ENCODE data around the gene ATP2A1. TPM values are rescaled to one million over a fixed set of nuclear protein-coding genes. Genes with fewer than 3 reads are reported as not detected.
A peak's percentile ranks its signal among the peaks of the same experiment; 100 is the strongest.

The ATP2A1 gene
- total RNA-seq, 2 experiments from 2014 or later, result 1.3 to 2.7 TPM

- Mint-ChIP-seq H3K27ac (no peak overlapping the region), H3K27me3 (no peaks in the 10 kb centered on the region), H3K36me3 (ENCODE audit: low read depth) (peaks cover 41% of the 10 kb centered on the region), H3K9me3 (no peaks in the 10 kb centered on the region), H3K4me3 (no peak overlapping the region), H3K4me1 (peaks cover 30% of the 10 kb centered on the region)
- POLR2A ChIA-PET, result no interaction called here
- no peak for DNase-seq
- CTCF ChIA-PET, result interaction anchor here (1.4 kb wide), 1 partner anchor 20 kb away, joined by 4 read pairs; the partner anchor contains the start of gene SH2B1
Observed at GRCh38 chr16:28842696-28843095, 35.6 kb upstream of the ATP2A1 start.

DNA sequence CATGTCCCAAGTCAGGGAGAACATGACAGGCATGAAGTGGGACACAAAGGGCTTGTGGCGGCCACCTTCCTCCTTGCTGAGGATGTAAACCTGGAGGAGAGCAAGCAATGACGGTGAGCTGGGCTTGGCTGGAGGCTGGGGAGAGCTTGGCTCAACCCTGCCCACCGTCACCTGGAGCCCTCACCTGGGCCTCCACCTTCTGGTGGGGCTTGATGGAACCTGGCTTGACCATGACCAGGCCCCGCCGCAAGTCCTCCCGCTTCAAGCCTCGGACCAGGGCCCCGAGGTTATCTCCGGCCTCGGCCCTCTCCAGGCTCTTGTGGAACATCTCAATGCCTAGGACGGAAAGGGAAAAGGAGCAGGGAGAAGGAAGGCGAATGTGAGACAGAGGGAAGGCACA, 34.5 kb upstream of the ATP2A1 start:
- Mint-ChIP-seq H3K9me3 (no peaks in the 10 kb centered on the region), H3K27me3 (no peaks in the 10 kb centered on the region), H3K36me3 (ENCODE audit: low read depth) (peaks cover 33% of the 10 kb centered on the region), H3K4me3 (no peak overlapping the region), H3K27ac (no peak overlapping the region), H3K4me1 (peaks cover 30% of the 10 kb centered on the region)
- ChIA-PET CTCF (interaction anchor here (1.0 to 1.6 kb wide), 5 partner anchors 10 to 144 kb away, joined by 3 to 5 read pairs (median 4); partner anchors contain the start of gene SH2B1), POLR2A (no interaction called here)
- DNase-seq, result no peak

DNA sequence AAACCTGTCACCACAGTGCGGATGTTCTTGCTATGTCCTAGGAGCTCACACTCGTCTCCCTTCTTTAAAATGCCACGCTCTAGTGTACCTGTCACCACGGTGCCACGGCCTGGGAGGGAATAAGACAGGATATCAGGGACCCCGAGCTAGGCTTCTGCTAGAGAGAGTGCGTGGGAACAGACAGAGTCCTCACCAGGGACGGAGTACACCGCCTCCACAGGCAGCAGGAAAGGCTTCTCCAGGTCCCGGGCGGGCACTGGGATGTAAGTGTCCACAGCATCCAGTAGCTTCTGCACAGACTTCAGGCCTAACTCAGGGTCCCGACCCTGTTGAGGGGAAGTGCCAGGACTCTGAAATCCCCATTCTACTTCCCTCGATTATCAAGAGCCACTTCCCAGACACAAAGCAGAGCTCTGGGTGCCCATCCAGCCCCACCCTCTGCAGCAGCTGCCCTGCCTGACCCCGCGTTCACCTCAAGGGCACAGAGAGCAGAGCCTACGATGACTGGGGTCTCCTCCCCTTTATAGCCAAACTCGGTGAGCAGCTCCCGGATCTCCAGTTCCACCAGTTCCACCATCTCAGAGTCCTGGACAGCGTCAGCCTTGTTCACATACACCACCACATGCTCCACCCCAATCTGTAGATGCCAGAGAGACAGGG, 33.9 kb upstream of the ATP2A1 start:
- H3K4me3 Mint-ChIP-seq, result peak overlapping the region; percentile 90
- no peak for DNase-seq
- ChIA-PET POLR2A (no interaction called here), CTCF (interaction anchor here (0.6 to 2.8 kb wide), 6 partner anchors 9 to 144 kb away, joined by 3 to 12 read pairs (median 4); no protein-coding TSS in a partner anchor)
- no peaks in the 10 kb centered on the region for H3K9me3 Mint-ChIP-seq
- no peak overlapping the region for H3K27ac Mint-ChIP-seq
- H3K4me1 Mint-ChIP-seq, result peaks cover 35% of the 10 kb centered on the region
- no peaks in the 10 kb centered on the region for H3K27me3 Mint-ChIP-seq
- peaks cover 33% of the 10 kb centered on the region for H3K36me3 Mint-ChIP-seq (ENCODE audit: low read depth)

- Mint-ChIP-seq H3K36me3 (ENCODE audit: low read depth) (peaks cover 33% of the 10 kb centered on the region), H3K27me3 (no peaks in the 10 kb centered on the region), H3K27ac (peak overlapping the region; percentile 93), H3K4me3 (peak overlapping the region; percentile 90), H3K4me1 (peaks cover 35% of the 10 kb centered on the region), H3K9me3 (no peaks in the 10 kb centered on the region)
- CTCF ChIA-PET, result interaction anchor here (0.9 to 2.9 kb wide), 7 partner anchors 13 to 100 kb away, joined by 3 to 34 read pairs (median 7); partner anchors contain the start of genes ATXN2L and SH2B1
- peak; percentile 61 for DNase-seq
- POLR2A ChIA-PET, result no interaction called here
Observed at GRCh38 chr16:28845293-28845692, 33.0 kb upstream of the ATP2A1 start.

GRCh38 chr16:28845761-28846079, 32.6 kb upstream of the ATP2A1 start:
- CTCF ChIA-PET, result interaction anchor here (0.6 to 2.9 kb wide), 17 partner anchors 11 to 316 kb away, joined by 3 to 34 read pairs (median 4); partner anchors contain the start of genes ATXN2L and SH2B1
- Mint-ChIP-seq H3K36me3 (ENCODE audit: low read depth) (peaks cover 33% of the 10 kb centered on the region), H3K9me3 (no peaks in the 10 kb centered on the region), H3K27ac (peak overlapping the region; percentile 93), H3K27me3 (no peaks in the 10 kb centered on the region), H3K4me3 (peak overlapping the region; percentile 90), H3K4me1 (peaks cover 35% of the 10 kb centered on the region)
- peak; percentile 27 for DNase-seq
- POLR2A ChIA-PET, result no interaction called here

DNA sequence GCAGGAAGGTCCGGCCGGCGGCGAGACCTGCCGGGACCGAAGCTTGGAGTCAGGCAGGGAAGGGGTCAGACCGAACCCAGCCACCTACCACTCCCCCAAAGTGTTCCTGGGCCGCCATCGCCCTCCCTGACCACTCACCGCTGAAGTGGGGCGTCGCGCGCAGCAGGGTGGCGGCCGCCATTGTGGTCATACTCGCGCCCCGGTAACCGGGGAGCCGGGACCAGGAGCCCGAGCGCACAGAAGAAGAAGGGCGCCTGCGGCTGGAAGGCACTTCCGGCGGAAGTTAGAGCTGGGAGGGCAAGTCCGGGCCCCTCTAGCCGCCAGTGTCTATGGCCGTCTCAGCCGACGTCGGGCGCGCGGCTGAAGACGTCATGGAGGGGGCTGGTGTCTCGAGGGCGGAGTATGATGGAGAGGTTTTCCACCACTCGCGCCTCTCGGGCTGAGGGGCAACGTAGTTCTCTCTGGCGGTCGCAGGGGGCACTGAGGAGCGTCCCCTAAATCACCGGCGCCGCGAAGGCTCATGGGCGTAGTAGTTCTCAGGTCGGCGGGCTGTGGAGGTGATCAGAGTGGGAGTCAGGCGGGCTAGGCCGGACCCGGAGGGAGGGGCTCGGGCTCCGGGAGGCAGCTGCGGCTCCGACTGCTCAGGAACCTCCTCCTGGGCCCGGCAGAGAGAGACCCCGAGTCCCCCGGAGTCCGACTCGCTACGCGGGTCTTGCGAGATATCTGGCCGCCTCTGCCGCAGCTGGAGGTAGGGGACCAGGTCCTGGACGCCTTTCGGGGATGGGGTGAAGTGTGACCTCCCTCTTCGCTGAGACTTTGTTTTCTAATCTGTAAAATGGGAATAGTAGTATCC, 32.0 kb upstream of the ATP2A1 start, which contains the start of gene TUFM:
TSS of gene TUFM (minus strand) at position 269 of the 853 bp plus-strand sequence. CDS start at position 190, 79 bp downstream.
- Mint-ChIP-seq H3K4me3 (peak within 1 kb of the TSS; percentile 90), H3K4me1 (peaks cover 35% of the 10 kb centered on the region), H3K36me3 (ENCODE audit: low read depth) (peaks cover 33% of the 10 kb centered on the region), H3K27me3 (no peaks in the 10 kb centered on the region), H3K27ac (peak within 1 kb of the TSS; percentile 93), H3K9me3 (no peaks in the 10 kb centered on the region)
- peak; percentile 99 for DNase-seq
- ChIA-PET POLR2A (interaction anchor here (0.6 to 1.0 kb wide), 4 partner anchors 17 to 105 kb away, joined by 3 to 5 read pairs (median 4); partner anchors contain the start of genes ATXN2L and SH2B1), CTCF (interaction anchor here (0.6 to 2.9 kb wide), 20 partner anchors 10 to 316 kb away, joined by 3 to 34 read pairs (median 4); partner anchors contain the start of genes ATXN2L and SH2B1)

- CTCF ChIA-PET, result interaction anchor here (0.8 to 2.9 kb wide), 12 partner anchors 10 to 113 kb away, joined by 3 to 34 read pairs (median 7); partner anchors contain the start of genes ATXN2L and SH2B1
- H3K27ac Mint-ChIP-seq, result peak overlapping the region; percentile 93
- POLR2A ChIA-PET, result interaction anchor here (0.6 to 1.0 kb wide), 2 partner anchors 17 to 23 kb away, joined by 3 to 5 read pairs; partner anchors contain the start of gene SH2B1
- H3K4me1 Mint-ChIP-seq, result peaks cover 35% of the 10 kb centered on the region
- H3K36me3 Mint-ChIP-seq (ENCODE audit: low read depth), result peaks cover 33% of the 10 kb centered on the region
- H3K27me3 Mint-ChIP-seq, result no peaks in the 10 kb centered on the region
- DNase-seq, result peak; percentile 11
- peak overlapping the region; percentile 90 for H3K4me3 Mint-ChIP-seq
- H3K9me3 Mint-ChIP-seq, result no peaks in the 10 kb centered on the region
Observed at GRCh38 chr16:28846933-28847273, 31.4 kb upstream of the ATP2A1 start.

DNA sequence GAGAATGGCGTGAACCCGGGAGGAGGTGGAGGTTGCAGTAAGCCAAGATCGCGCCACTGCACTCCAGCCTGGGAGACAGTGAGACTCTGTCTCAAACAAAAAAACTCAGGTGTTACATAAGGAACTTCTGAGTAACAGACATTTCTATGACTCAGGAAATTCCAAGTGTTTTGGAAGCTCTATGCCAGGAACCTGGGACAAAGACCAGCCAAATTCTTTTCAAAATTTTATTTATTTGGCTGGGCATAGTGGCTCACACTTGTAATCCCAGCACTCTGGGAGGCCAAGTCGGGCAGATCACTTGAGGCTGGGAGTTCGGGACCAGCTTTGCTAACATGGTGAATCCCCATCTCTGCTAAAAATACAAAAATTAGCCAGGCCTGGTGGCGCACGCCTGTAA, 19.9 kb upstream of the ATP2A1 start:
- H3K4me3 Mint-ChIP-seq, result no peak overlapping the region
- no peaks in the 10 kb centered on the region for H3K9me3 Mint-ChIP-seq
- H3K4me1 Mint-ChIP-seq, result peaks cover 14% of the 10 kb centered on the region
- no peak for DNase-seq
- H3K27me3 Mint-ChIP-seq, result no peaks in the 10 kb centered on the region
- H3K27ac Mint-ChIP-seq, result no peak overlapping the region
- ChIA-PET CTCF (interaction anchor here (0.6 to 2.5 kb wide), 5 partner anchors 12 to 87 kb away, joined by 3 to 13 read pairs (median 3); partner anchors contain the start of genes ATXN2L and TUFM), POLR2A (no interaction called here)
- peaks cover 2% of the 10 kb centered on the region for H3K36me3 Mint-ChIP-seq (ENCODE audit: low read depth)

DNA sequence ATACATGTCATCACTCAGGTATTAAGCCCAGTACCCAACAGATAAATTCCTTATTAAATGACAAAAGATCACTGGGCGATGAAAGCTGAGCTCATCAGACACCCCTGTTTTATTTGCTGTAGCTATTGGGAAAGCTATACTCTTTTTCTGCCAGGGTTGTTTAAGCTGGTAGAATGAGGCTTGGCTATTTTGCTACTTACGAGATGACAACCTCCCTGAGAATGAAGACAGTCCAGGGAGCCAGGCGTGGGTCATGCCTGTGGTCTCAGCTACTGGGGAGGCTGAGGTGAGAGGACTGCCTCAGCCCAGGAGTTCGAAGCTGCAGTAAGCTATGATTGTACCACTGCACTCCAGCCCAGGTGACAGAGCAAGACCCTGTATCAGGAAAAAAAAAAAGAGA, 19.0 kb upstream of the ATP2A1 start:
- H3K4me3 Mint-ChIP-seq, result no peak overlapping the region
- DNase-seq, result no peak
- CTCF ChIA-PET, result interaction anchor here (1.5 to 2.5 kb wide), 2 partner anchors 13 to 86 kb away, joined by 6 to 13 read pairs; partner anchors contain the start of gene TUFM
- peaks cover 17% of the 10 kb centered on the region for H3K4me1 Mint-ChIP-seq
- H3K9me3 Mint-ChIP-seq, result no peaks in the 10 kb centered on the region
- POLR2A ChIA-PET, result no interaction called here
- no peaks in the 10 kb centered on the region for H3K27me3 Mint-ChIP-seq
- no peak overlapping the region for H3K27ac Mint-ChIP-seq
- H3K36me3 Mint-ChIP-seq (ENCODE audit: low read depth), result peaks cover 2% of the 10 kb centered on the region

DNA sequence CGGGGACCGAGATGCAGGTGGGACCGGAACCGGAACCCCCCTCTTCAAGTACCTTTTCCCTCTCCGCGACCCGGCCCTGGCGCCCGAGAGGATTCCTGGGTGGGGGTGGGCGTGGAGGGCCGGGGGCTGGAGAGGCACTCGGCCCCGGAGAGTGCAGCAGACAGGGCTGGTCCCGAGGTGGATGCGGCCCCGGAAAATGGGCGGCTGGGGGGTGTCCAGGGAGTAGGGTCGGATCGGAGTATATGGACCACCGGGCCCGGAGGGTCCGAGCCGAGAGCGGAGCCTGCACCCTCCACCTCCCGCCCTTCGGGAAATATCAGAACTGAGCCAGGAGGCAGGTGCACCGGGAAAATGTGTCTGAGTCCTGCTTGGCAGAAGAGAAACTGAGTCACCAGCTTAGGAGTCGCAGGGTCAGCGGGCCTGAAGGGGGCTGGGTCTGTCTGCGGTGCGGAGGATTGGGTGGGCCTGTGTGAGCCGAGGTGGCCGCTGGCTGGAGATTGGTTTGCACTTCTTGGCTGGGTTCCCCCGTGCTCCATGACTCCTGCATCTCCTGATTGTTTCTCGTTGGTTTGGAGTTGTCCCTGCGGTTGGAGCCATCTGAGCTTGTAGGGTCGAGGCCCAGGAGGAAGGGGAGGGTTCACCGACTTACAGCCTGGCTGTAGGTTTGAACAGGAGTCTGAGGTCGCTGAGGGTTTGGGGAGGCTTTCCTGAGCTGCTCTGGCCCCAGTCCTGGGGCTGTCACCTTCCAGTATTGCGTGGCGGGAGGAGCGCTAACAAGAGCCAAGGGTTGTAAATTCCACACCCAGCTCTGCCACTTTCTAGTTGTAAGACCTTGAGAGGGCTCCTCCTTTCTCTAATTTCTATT, 14.1 kb upstream of the ATP2A1 start:
- peaks cover 3% of the 10 kb centered on the region for H3K36me3 Mint-ChIP-seq (ENCODE audit: low read depth)
- peak overlapping the region; percentile 98 for H3K27ac Mint-ChIP-seq
- no peaks in the 10 kb centered on the region for H3K27me3 Mint-ChIP-seq
- ChIA-PET POLR2A (interaction anchor here (0.5 to 1.5 kb wide), 4 partner anchors 10 to 41 kb away, joined by 3 to 5 read pairs (median 4); partner anchors contain the start of genes ATXN2L and TUFM), CTCF (interaction anchor here (1.1 to 5.7 kb wide), 7 partner anchors 10 to 81 kb away, joined by 3 to 34 read pairs (median 4); partner anchors contain the start of genes ATP2A1 and TUFM)
- DNase-seq, result peak; percentile 24
- peak overlapping the region; percentile 86 for H3K4me3 Mint-ChIP-seq
- H3K4me1 Mint-ChIP-seq, result peaks cover 33% of the 10 kb centered on the region
- no peaks in the 10 kb centered on the region for H3K9me3 Mint-ChIP-seq

- CTCF ChIA-PET, result interaction anchor here (1.1 to 5.7 kb wide), 5 partner anchors 9 to 21 kb away, joined by 3 to 34 read pairs (median 5); partner anchors contain the start of genes ATP2A1 and TUFM
- H3K27me3 Mint-ChIP-seq, result no peaks in the 10 kb centered on the region
- H3K4me3 Mint-ChIP-seq, result peak overlapping the region; percentile 86
- H3K27ac Mint-ChIP-seq, result peak overlapping the region; percentile 98
- H3K4me1 Mint-ChIP-seq, result peaks cover 33% of the 10 kb centered on the region
- DNase-seq, result no peak
- no peaks in the 10 kb centered on the region for H3K9me3 Mint-ChIP-seq
- POLR2A ChIA-PET, result interaction anchor here (0.5 kb wide), 1 partner anchor 42 kb away, joined by 4 read pairs; the partner anchor contains the start of gene ATXN2L
- peaks cover 11% of the 10 kb centered on the region for H3K36me3 Mint-ChIP-seq (ENCODE audit: low read depth)
Observed at GRCh38 chr16:28865001-28865688, 13.1 kb upstream of the ATP2A1 start.
